Ecto neural progenitor cell (in vitro differentiated cells): ENCODE measurements around the gene E2F2.
A peak's percentile ranks its signal among the peaks of the same experiment; 100 is the strongest.

Source experiments
- DNase-seq: peaks from one replicate; pipeline ENCODE4 v3.0.0-alpha.2; 2018; ENCODE audit warnings: low spot score

The E2F2 gene

GRCh38 chr1:23483321-23484252, 47.4 kb downstream of the E2F2 start, which contains the start of gene ASAP3:
TSS of gene ASAP3 (minus strand) at chr1:23484179. CDS start at chr1:23484133, 46 bp downstream.
- peak; percentile 57 for DNase-seq

- DNase-seq, result no peak
Measured at GRCh38 chr1:23481904-23482303, 49.1 kb downstream of the E2F2 start.

- no peak for DNase-seq
Measured at GRCh38 chr1:23481026-23481597, 49.9 kb downstream of the E2F2 start.

GRCh38 chr1:23480187-23481025, 50.6 kb downstream of the E2F2 start:
- no peak for DNase-seq

GRCh38 chr1:23479666-23479941, 51.4 kb downstream of the E2F2 start:
- no peak for DNase-seq

- no peak for DNase-seq
Measured at GRCh38 chr1:23478896-23479665, 52.0 kb downstream of the E2F2 start.

- DNase-seq, result no peak
Measured at GRCh38 chr1:23477359-23478144, 53.5 kb downstream of the E2F2 start.

- DNase-seq, result no peak
Measured at GRCh38 chr1:23475641-23476040, 55.4 kb downstream of the E2F2 start.

GRCh38 chr1:23475134-23475628, 55.9 kb downstream of the E2F2 start:
- DNase-seq, result no peak

- no peak for DNase-seq
Measured at GRCh38 chr1:23473037-23473800, 57.8 kb downstream of the E2F2 start.

- DNase-seq, result no peak
Measured at GRCh38 chr1:23472351-23473036, 58.5 kb downstream of the E2F2 start.

GRCh38 chr1:23471473-23472075, 59.5 kb downstream of the E2F2 start:
- DNase-seq, result no peak

GRCh38 chr1:23470282-23471070, 60.6 kb downstream of the E2F2 start:
- DNase-seq, result no peak

- DNase-seq, result no peak
Measured at GRCh38 chr1:23469372-23469982, 61.6 kb downstream of the E2F2 start.

- DNase-seq, result no peak
Measured at GRCh38 chr1:23466423-23466989, 64.5 kb downstream of the E2F2 start.

- DNase-seq, result no peak
Measured at GRCh38 chr1:23463286-23463685, 67.7 kb downstream of the E2F2 start.

- no peak for DNase-seq
Measured at GRCh38 chr1:23462766-23463165, 68.3 kb downstream of the E2F2 start.

GRCh38 chr1:23461050-23461449, 70.0 kb downstream of the E2F2 start:
- DNase-seq, result no peak
